Neural crest cell (in vitro differentiated cells): Measurements from ENCODE around the gene RGS7. TPM values are rescaled to one million over a fixed set of nuclear protein-coding genes. Genes with fewer than 3 reads are reported as not detected.

Experiments used
- DNase-seq: peaks from one replicate; pipeline ENCODE4 v3.0.0; 2021; ENCODE audit warnings: low read depth, mixed read lengths, low spot score
- H3K27ac Mint-ChIP-seq: one replicate; pipeline ENCODE4 v1.8.0; 2021; ENCODE audit warnings: mild to moderate bottlenecking, mixed read lengths; ENCODE audit not compliant: unreplicated experiment
- H3K27me3 Mint-ChIP-seq: 2 replicates; pipeline ENCODE4 v1.8.0; 2021; ENCODE audit warnings: low read depth, mild to moderate bottlenecking, mixed read lengths
- H3K36me3 Mint-ChIP-seq: 2 replicates; pipeline ENCODE4 v1.8.0; 2021; ENCODE audit warnings: low read depth, mild to moderate bottlenecking, mixed read lengths
- H3K4me1 Mint-ChIP-seq: 2 replicates; pipeline ENCODE4 v1.8.0; 2021; ENCODE audit warnings: mixed read lengths
- H3K4me3 Mint-ChIP-seq: one replicate; pipeline ENCODE4 v1.8.0; 2021; ENCODE audit warnings: mild to moderate bottlenecking, mixed read lengths
- H3K9me3 Mint-ChIP-seq: 2 replicates; pipeline ENCODE4 v1.8.0; 2021; ENCODE audit warnings: mixed read lengths
- total RNA-seq: library from RNA; stranded (reverse); gene quantifications from 2 replicates; pipeline ENCODE4 v1.2.1, GENCODE V29; 2021
- TF ChIP-seq, protein P1 (sequence below): fragments of 200-600 bp; sonication (generic); conservative IDR thresholded peaks from 2 replicates; pipeline ENCODE4 v1.5.0; 2021; ENCODE audit warnings: antibody characterized with exemption, mild to moderate bottlenecking

RGS7 gene
- total RNA-seq, 1 donor from 2014 or later, result 0.65 TPM

DNA sequence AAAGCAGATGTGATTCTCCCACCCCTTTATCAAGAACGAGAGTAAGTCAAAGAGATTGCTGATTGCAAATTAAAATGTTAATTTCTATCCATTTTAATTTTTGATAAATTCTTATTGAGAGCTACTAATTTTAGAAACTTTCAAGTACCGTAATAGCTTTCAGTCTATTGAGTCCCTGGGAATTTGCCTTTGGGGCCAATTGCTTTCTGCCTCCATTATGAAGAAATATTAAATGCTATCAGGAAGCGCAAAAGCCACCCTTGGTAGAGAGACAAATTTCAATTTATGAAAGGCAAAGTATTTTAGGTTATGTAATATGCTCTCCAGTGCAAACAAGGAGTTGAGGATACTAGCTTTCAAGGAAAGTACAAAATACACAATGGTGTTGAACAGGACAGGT, 332.2 kb downstream of the RGS7 start:
- DNase-seq, result no peak
- TF ChIP-seq, protein P1, sequence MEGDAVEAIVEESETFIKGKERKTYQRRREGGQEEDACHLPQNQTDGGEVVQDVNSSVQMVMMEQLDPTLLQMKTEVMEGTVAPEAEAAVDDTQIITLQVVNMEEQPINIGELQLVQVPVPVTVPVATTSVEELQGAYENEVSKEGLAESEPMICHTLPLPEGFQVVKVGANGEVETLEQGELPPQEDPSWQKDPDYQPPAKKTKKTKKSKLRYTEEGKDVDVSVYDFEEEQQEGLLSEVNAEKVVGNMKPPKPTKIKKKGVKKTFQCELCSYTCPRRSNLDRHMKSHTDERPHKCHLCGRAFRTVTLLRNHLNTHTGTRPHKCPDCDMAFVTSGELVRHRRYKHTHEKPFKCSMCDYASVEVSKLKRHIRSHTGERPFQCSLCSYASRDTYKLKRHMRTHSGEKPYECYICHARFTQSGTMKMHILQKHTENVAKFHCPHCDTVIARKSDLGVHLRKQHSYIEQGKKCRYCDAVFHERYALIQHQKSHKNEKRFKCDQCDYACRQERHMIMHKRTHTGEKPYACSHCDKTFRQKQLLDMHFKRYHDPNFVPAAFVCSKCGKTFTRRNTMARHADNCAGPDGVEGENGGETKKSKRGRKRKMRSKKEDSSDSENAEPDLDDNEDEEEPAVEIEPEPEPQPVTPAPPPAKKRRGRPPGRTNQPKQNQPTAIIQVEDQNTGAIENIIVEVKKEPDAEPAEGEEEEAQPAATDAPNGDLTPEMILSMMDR, result no peak
- Mint-ChIP-seq H3K36me3 (no peaks in the 10 kb centered on the region), H3K27me3 (no peaks in the 10 kb centered on the region), H3K4me1 (no peaks in the 10 kb centered on the region), H3K4me3 (no peak overlapping the region), H3K27ac (no peak overlapping the region), H3K9me3 (no peaks in the 10 kb centered on the region)

DNA sequence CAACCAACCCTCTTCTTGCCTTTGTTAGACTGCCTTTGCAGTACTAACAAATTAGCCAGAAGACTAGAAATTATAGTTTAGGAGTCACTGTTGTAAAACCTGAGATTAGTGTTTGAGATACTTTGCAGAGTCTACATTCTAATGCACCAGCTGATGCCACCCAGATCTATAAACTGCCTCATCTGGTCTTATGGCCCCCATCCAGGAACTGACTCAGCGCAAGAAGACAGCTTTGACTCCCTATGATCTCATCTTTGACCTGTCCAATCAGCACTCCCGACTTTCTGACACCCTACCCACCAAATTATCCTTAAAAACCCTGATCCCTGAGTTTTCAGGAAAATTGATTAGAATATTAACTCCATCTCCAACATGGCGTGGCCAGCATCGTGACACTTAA, 334.6 kb downstream of the RGS7 start:
- Mint-ChIP-seq H3K4me1 (no peaks in the 10 kb centered on the region), H3K27ac (peak overlapping the region; percentile 21), H3K36me3 (no peaks in the 10 kb centered on the region), H3K27me3 (no peaks in the 10 kb centered on the region), H3K4me3 (no peak overlapping the region), H3K9me3 (peaks cover 8% of the 10 kb centered on the region)
- TF ChIP-seq, protein P1, result no peak
- no peak for DNase-seq

DNA sequence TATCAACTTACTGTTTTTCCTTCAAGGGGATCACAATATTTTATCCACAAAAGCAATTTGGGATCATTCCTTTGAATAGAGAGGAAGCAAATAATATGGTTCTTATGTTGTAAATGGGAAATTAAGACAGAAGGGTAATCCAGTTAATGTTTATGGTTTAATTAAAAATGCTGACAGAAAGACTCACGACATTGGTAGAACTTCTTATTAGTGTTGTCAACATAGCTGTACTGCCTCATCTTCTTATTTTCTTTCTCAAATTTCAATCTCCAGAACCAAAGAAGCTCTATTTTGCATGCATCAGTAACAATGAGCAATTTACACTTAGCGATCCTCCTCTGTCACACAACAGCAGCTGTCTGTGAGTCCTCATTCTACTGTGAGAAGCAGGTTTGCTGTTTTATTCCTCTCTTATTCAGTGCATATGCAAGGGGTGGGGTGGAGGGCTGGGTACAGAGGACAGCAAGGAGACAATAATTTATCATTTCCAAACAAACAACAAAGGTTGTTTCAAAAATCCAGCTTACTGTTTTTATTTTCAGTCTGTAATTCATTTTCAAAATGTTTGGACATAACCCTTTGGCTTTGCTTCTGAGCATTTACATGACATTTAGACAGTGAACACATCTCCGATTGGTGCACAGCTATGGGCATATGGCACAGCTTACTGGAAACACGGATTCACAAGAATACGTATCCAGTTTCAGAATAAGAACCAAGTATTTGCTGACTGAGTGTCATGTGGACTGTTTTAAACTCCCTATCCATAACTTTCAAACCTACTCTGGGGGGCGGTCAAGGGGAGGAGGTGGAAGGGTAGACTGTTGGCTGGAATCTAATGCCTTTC, 335.9 kb downstream of the RGS7 start:
- H3K27ac Mint-ChIP-seq, result no peak overlapping the region

DNA sequence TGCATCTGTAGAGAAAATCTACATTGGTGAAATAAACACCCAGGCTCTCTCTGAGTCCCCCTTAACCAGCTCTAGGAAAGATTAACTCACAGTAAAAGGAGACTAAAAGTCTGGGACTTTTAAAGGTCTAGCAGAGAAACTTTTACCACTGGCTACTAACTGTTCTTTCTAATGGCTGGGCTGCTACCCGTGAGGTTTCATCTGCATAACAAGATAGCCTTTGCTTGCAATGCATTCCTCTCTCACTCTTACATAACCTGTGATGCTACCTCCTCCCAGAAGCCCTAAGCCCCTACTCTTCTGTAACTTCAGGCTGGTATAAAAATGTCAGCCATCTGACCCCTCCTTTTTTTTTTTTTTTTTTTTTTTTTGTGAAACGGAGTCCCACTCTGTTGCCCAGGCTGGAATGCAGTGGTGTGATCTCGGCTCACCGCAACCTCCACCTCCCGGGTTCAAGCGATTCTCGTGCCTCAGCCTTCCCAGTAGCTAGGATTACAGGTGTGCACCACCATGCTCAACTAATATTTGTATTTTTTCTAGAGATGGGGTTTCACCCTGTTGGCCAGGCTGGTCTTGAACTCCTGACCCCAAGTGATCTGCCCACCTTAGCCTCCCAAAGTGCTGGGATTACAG, 344.2 kb downstream of the RGS7 start:
- no peak for DNase-seq
- Mint-ChIP-seq H3K27me3 (no peaks in the 10 kb centered on the region), H3K4me3 (no peak overlapping the region), H3K27ac (no peak overlapping the region), H3K36me3 (no peaks in the 10 kb centered on the region), H3K9me3 (peaks cover 6% of the 10 kb centered on the region), H3K4me1 (no peaks in the 10 kb centered on the region)
- TF ChIP-seq, protein P1, result no peak

More for the DNA sequence above, 335.9 kb downstream of the RGS7 start:
- H3K36me3 Mint-ChIP-seq, result no peaks in the 10 kb centered on the region
- H3K4me1 Mint-ChIP-seq, result no peaks in the 10 kb centered on the region
- H3K27me3 Mint-ChIP-seq, result no peaks in the 10 kb centered on the region
- H3K9me3 Mint-ChIP-seq, result peaks cover 11% of the 10 kb centered on the region
- TF ChIP-seq, protein P1, result no peak
- no peak for DNase-seq
- H3K4me3 Mint-ChIP-seq, result no peak overlapping the region

DNA sequence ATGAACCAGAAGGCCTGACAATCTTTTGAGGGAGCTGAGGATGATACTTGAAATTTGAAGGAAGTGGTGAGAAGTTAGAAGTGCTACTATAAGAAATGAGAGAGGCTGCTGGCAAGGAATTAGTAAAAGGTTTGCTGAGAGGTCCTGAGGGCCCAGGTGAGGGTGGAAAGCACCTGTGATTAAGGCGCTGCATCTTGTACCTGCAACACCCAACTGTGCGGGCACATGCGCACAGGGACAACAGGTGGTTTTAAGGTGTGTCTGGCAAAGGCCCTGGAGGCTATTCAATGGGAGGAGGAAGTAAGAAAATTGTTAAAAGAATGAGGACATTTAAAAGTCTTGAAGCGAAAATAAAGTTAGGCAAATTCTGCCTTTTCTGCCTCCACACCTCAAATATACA, 349.3 kb downstream of the RGS7 start:
- H3K4me3 Mint-ChIP-seq, result no peak overlapping the region
- H3K27me3 Mint-ChIP-seq, result no peaks in the 10 kb centered on the region
- H3K27ac Mint-ChIP-seq, result no peak overlapping the region
- DNase-seq, result no peak
- TF ChIP-seq, protein P1, result no peak
- H3K36me3 Mint-ChIP-seq, result no peaks in the 10 kb centered on the region
- no peaks in the 10 kb centered on the region for H3K9me3 Mint-ChIP-seq
- H3K4me1 Mint-ChIP-seq, result no peaks in the 10 kb centered on the region
